Calu3 (cell line): ENCODE measurements around the gene CDKN2AIPNL. TPM values are rescaled to one million over a fixed set of nuclear protein-coding genes. Genes with fewer than 3 reads are reported as not detected.

Experiments
- BruUV-seq: library from RNA; stranded (reverse); fragments of 400-500 nt; replicated peaks from 2 replicates; lab custom pipeline; 2021; lab: Mats Ljungman, UMichigan
- CTCF ChIA-PET: fragments of 300-600 bp; sonication (Branson Sonifier 250); formaldehyde crosslinking; loops from one replicate; lab custom pipeline; 2022; ENCODE audit warnings: antibody characterized with exemption; lab: Charles Lee
- DNase-seq: peaks from one replicate; pipeline ENCODE4 v3.0.0; 2022
- H3K27ac Mint-ChIP-seq: one replicate; pipeline ENCODE4 v1.8.0; 2022; ENCODE audit warnings: mixed read lengths; ENCODE audit not compliant: unreplicated experiment
- H3K27me3 Mint-ChIP-seq: one replicate; pipeline ENCODE4 v1.8.0; 2022; ENCODE audit warnings: mixed read lengths; ENCODE audit not compliant: unreplicated experiment
- H3K36me3 Mint-ChIP-seq: one replicate; pipeline ENCODE4 v1.8.0; 2022; ENCODE audit warnings: mild to moderate bottlenecking, moderate library complexity, mixed read lengths; ENCODE audit not compliant: insufficient read depth, unreplicated experiment
- H3K4me1 Mint-ChIP-seq: one replicate; pipeline ENCODE4 v1.8.0; 2022; ENCODE audit warnings: mild to moderate bottlenecking, low read depth, mixed read lengths; ENCODE audit not compliant: unreplicated experiment
- H3K4me3 Mint-ChIP-seq: one replicate; pipeline ENCODE4 v1.8.0; 2022; ENCODE audit warnings: mild to moderate bottlenecking, low read depth, moderate library complexity, mixed read lengths; ENCODE audit not compliant: unreplicated experiment
- H3K9me3 Mint-ChIP-seq: one replicate; pipeline ENCODE4 v1.8.0; 2022; ENCODE audit warnings: low read depth, mixed read lengths; ENCODE audit not compliant: unreplicated experiment
- CTCF ChIP-seq: fragments of 200-600 bp; IDR thresholded peaks from one replicate; pipeline ENCODE4 v1.8.0; 2022; ENCODE audit warnings: antibody characterized with exemption; ENCODE audit not compliant: unreplicated experiment
- intact Hi-C: fragments of 100-400 bp; cut with micrococcal nuclease; formaldehyde crosslinking; loops from one replicate; pipeline ENCODE4 v1.10.0; 2022; ENCODE audit not compliant: unreplicated experiment
- total RNA-seq: library from RNA; stranded (reverse); gene quantifications from 2 replicates; pipeline ENCODE4 v1.2.3, GENCODE V29; 2022

The CDKN2AIPNL gene
- total RNA-seq, 1 experiment from 2014 or later, result 51.6 TPM

- peak overlapping the region; percentile 80 for H3K27ac Mint-ChIP-seq
- BruUV-seq, result no TSS peak
- no peak for TF ChIP-seq CTCF
- peaks cover 59% of the 10 kb centered on the region for H3K4me1 Mint-ChIP-seq
- no peak overlapping the region for H3K4me3 Mint-ChIP-seq
- peaks cover 14% of the 10 kb centered on the region for H3K36me3 Mint-ChIP-seq
- no peak for DNase-seq
- no peaks in the 10 kb centered on the region for H3K27me3 Mint-ChIP-seq
- CTCF ChIA-PET, result interaction anchor here (0.9 to 1.8 kb wide), 3 partner anchors 28 to 87 kb away, joined by 3 to 14 read pairs (median 4); no protein-coding TSS in a partner anchor
- H3K9me3 Mint-ChIP-seq, result no peaks in the 10 kb centered on the region
- intact Hi-C loops, result loop anchor here (1.0 to 5.0 kb wide), 2 partner anchors 68 to 89 kb away; partner anchors contain the start of gene JADE2
Measured at GRCh38 chr5:134437847-134438581, 26.3 kb upstream of the CDKN2AIPNL start.

- H3K36me3 Mint-ChIP-seq, result peaks cover 14% of the 10 kb centered on the region
- H3K4me3 Mint-ChIP-seq, result peak overlapping the region; percentile 29
- CTCF ChIA-PET, result interaction anchor here (0.8 to 1.8 kb wide), 9 partner anchors 21 to 150 kb away, joined by 3 to 14 read pairs (median 5); partner anchors contain the start of gene CDKN2AIPNL
- no peak for TF ChIP-seq CTCF
- peaks cover 62% of the 10 kb centered on the region for H3K4me1 Mint-ChIP-seq
- DNase-seq, result no peak
- H3K9me3 Mint-ChIP-seq, result no peaks in the 10 kb centered on the region
- intact Hi-C loops, result loop anchor here (1.0 to 5.0 kb wide), 2 partner anchors 69 to 90 kb away; partner anchors contain the start of gene JADE2
- H3K27me3 Mint-ChIP-seq, result no peaks in the 10 kb centered on the region
- TSS peak; percentile 93 for BruUV-seq
- peak overlapping the region; percentile 80 for H3K27ac Mint-ChIP-seq
Measured at GRCh38 chr5:134437340-134437846, 25.7 kb upstream of the CDKN2AIPNL start.

GRCh38 chr5:134436523-134437339, 25.1 kb upstream of the CDKN2AIPNL start:
- no peak for TF ChIP-seq CTCF
- no peaks in the 10 kb centered on the region for H3K27me3 Mint-ChIP-seq
- H3K4me1 Mint-ChIP-seq, result peaks cover 62% of the 10 kb centered on the region
- peaks cover 14% of the 10 kb centered on the region for H3K36me3 Mint-ChIP-seq
- peak overlapping the region; percentile 80 for H3K27ac Mint-ChIP-seq
- CTCF ChIA-PET, result interaction anchor here (0.8 to 1.8 kb wide), 9 partner anchors 21 to 151 kb away, joined by 3 to 14 read pairs (median 5); partner anchors contain the start of gene CDKN2AIPNL
- DNase-seq, result peak; percentile 91
- intact Hi-C loops, result loop anchor here (1.0 to 5.0 kb wide), 2 partner anchors 70 to 91 kb away; partner anchors contain the start of gene JADE2
- peak overlapping the region; percentile 29 for H3K4me3 Mint-ChIP-seq
- BruUV-seq, result no TSS peak
- no peaks in the 10 kb centered on the region for H3K9me3 Mint-ChIP-seq

- peak overlapping the region; percentile 80 for H3K27ac Mint-ChIP-seq
- no TSS peak for BruUV-seq
- no peak for DNase-seq
- H3K4me3 Mint-ChIP-seq, result no peak overlapping the region
- H3K4me1 Mint-ChIP-seq, result peaks cover 61% of the 10 kb centered on the region
- no peaks in the 10 kb centered on the region for H3K27me3 Mint-ChIP-seq
- intact Hi-C loops, result loop anchor here (5.0 kb wide), 1 partner anchor 92 kb away; the partner anchor contains the start of gene JADE2
- no peak for TF ChIP-seq CTCF
- CTCF ChIA-PET, result no interaction called here
- peaks cover 14% of the 10 kb centered on the region for H3K36me3 Mint-ChIP-seq
- H3K9me3 Mint-ChIP-seq, result no peaks in the 10 kb centered on the region
Measured at GRCh38 chr5:134435560-134435959, 23.9 kb upstream of the CDKN2AIPNL start.
